T1000 (cell line): ENCODE results near the gene FOXA2.
"Not testable (repeated sequence)": the region's sequence is repeated elsewhere in the genome, so short reads cannot be mapped to it uniquely, and the experiment has no call there.

Experiments
- DNase-seq: peaks from one replicate; lab custom pipeline; 2025; ENCODE audit warnings: mixed read lengths; lab: John Stamatoyannopoulos, UW

FOXA2 gene

DNA sequence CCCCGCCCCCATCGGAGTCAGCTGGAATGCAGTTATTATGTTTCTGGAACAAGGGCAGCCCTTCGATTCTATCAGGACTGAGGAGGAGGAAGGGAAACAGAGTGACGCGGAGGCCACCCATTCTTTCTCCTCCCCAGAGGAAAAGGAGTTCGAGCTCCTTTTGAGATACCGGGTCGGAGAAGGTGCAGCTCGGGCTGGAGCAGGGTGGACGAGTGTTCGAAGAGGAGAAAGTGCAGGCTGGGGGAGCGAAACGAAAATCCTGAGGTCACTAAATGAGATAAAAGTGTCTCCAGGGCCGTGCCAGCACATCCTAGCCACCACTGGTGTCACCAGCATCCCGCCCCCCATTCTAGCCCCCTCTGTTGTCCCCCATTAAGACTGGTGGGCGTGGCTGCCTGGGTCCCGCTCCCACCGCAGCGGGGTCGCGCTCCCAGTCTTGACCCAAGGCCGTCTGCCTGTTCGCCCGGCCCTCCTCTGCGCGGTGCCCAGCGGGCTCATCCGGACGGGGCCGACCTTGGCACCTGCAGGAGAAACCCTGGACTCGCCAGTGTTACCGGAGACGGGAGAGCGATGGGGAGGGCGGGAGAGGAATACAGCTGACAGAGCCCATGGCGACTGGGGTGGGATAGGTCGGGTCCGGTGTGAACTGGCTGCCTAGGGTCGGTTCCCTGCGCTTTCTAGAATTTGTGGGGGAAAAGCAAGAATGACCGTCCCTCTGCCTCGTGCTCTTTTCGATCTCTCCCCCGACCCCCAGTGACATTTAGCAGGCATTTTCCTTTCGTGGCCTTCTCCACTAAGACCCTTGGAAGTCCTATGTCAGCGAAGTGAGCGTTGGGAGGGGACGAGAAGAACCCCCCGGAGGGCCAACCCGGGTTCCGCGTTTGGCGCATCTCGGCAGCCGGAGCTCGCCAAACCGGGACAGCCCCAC, 16.2 kb downstream of the FOXA2 start:
- DNase-seq, result no peak

DNA sequence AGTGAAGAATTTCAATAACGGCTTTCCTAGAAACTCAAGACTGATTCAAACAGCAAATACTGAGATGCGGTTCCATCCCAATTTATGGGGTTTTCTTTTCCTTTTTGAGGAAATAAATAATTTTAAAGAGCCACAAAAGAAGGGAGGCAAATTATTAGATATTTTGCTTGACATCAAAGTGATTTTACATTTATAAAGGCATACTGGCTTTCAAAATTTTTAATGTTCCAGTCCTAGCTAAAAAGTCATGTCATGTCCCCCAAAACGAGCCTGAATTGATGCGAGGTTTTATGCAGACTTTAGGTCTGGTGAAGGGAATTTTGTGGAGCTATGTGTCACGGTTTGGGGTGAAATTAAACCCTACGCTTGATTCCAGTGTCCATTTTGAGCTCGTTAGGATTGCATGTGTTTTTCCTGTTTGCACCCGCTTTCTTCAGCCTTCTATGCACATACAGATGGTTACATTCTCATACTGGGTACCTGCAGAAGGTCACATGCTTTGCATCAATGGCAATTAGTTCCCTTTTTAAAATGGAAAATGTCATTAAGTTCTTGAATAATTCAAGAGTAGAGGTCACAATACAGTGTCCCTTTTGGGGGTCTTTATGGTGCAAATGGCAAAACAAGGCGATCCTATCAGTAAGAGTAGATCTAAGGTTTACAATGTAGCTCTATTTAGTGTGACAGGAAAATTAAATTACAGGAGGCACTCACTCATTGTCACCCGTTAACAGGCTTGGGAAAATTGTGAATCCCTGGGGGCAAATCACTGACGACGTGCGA, 17.3 kb downstream of the FOXA2 start:
- no peak for DNase-seq

DNA sequence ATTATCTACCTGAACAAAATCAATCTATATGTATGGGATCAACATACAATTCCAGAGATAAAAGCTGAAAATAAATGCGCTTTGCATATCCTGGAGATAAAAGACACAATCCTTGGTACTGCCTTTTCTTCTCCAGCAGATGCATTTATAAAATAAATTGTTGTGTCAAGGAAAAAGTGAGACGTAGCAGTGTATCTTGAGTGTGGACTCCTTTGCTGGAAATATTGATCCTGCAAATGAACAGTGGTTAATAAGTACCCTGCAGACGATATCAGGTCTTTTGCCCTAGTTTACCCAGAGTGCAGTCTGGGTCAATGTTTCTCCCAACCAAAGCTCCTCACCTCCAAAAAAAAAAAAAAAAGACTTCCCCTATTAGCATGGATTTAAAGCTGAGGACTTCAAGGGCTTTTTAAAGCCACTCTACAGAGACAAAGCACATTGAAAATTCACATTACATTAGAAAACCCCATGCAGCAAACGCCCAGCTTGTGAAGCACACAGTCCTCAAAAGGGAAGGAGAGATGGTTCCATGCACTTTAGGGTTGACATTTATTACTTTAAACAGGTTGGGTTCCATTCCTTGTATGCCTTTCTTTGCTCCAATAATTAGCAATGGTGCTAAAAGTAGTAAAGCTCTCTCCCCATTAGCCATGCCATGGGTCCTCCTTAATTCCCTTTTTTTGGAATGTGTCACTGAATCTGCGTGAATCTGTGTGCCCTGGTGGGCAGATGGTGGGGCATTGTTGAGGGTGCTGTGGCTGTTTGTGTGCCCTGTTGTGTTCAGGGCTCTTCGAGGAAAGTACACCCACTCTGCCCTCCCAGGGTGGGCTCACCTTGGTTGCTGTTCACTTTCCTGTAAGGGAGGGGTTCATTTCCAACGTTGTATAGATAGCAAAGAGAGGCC, 21.1 kb downstream of the FOXA2 start:
- DNase-seq, result no peak

DNA sequence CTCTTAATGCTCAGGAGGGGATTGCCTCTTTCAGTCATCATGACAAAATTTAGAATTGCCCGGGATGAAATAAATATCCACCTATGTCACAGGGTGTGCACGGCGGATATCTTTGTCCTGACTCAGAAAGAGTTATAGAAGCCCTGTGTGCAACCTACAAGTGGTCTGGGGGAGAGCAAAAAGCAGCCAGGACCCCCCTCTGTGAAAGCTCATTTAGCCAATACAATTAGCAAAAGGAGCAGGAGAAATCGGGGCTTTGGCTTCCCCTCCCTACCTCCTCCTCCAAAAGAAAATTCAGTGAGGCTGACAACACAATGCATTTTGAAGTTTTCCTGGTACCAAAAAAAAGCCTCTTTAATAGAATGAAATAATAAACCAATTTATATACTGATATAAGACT, 21.8 kb downstream of the FOXA2 start:
- no peak for DNase-seq

DNA sequence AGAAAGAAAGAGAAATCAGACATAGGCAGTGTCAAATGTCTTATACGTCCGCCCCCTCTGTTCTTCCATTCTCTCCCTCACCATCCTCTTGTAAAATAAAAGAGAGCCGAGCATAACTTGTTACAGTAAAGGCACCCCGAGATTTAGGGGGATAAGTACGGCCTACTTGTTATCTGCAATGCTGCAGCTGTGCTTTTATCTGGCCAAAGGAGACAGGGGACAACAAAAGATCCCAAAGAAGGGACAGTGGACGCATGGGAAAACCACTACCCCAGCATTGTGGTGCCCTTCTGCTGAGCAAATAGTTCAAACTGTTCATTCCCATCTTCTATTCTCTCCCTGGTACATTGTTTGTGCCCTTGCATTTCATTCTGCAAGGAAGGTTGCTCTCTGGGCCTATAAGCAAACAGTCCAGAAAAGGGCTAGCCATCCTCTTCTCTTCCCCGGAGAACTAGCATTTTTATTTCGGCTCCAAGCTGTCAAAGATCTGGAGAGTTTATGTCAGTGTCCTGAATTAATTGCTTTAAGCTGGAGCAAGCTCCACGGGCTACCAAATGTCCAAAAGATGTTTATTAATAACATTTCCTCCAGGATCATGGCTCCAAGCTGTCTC, 22.3 kb downstream of the FOXA2 start:
- DNase-seq, result no peak

DNA sequence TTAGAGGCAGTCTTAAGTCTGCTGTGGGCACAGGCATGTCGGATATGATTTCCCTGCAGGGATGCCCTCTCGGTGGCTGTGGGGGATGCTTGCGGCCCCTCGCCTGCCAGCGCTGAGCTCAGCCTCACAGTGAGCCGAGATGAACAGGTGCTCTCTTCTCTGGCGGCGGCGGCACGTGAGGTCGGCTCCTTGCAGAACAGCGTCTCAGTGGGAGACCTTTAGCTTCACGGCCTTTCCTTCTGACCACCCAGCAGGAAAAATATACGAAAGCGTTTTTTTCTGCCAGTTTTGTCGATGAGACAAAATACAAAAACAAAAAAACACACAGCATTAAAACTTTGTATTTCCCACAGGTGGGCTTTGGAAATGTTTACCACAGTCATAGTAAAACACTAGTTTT, 23.6 kb downstream of the FOXA2 start:
- no peak for DNase-seq

DNA sequence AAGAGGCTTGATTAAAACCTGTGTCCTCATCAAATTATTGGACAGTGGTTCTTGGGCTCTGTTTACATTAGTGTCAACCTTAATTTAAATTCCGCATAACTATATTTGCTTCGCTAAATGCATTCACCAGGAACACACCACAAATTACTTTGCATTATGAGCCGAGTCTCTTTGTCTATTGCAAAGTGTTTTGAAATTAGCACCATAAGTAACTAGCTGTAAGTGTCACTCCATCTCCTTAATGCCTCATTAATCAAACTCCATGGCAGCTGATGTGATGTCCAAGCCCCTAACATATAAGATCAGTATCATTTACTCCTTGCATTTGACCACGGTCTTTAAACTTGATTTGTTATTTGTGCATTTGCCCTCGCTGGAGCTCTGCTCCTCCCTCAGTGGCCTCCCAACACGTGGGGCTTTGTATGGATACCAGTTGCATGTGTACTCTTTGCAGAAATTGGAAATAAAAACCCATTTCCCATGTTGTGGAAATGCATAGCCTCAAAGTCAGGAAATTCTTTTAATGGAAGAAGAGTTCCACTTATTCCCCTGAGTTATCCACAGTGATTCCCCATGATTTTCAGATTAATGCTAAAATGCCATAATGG, 24.6 kb downstream of the FOXA2 start:
- no peak for DNase-seq

DNA sequence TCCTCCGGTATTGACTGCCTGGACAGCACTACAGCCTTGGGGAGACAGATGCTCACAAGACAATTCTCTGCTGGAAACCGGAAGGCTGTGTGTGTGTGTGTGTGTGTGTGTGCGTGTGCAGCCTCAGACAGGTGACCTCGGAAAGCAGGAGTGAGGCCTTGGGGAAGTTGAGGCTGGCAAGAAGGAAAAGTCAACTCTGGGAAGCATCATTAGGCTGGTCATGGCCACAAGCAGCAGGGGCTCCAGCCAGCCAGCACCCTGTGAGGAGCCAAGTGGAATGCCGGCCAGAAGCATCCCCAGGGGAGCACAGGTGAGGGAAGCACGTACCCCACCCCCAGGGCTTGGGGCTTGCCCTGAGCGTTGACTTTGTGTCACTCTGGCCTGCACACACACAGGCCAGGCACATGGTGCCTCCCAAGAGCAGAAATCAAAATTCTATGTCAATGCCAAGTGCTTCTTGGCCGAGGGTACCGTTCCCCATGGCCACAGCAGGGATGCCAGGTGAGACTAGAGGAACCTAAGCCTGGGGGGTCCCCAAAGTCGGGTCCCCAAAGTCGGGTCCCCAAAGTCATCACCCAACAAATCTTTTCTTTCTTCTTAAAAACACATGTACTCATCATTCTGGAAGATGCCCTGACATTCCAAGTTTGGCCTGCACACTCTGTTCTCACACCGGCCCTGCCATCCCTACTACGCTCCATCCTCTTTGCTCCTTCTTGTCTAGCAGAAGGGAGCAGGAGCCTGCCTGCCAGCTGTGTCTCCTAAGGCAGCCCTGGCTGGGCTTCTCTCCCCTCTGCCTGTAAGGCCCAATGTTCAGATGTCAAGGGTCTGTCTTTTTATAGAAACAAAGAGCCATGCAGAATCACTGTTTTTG, 26.7 kb downstream of the FOXA2 start:
- DNase-seq, result no peak

DNA sequence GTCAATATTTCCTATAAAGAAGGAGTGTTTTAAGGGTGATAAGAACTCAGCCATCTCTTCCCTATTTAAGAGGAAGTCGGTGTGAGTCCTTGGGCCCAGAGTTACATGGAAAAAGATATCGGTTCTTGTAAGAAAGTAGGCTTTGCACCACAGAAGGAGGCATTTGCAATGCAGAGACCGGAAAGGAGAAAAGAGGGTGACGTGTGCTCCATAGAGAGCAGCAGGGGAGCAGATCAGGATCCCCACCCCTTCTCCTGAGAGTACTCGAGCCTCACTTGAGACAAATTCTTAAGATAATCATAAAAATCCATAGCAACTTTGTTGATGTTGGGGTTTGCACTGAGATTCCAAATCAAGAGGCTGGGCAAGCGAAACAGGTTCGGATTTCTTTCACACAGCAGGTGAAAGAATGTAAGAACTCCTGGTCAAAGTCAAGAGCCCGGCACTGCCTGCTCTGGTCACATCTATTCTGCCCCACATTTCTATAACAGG, 27.8 kb downstream of the FOXA2 start:
- no peak for DNase-seq

DNA sequence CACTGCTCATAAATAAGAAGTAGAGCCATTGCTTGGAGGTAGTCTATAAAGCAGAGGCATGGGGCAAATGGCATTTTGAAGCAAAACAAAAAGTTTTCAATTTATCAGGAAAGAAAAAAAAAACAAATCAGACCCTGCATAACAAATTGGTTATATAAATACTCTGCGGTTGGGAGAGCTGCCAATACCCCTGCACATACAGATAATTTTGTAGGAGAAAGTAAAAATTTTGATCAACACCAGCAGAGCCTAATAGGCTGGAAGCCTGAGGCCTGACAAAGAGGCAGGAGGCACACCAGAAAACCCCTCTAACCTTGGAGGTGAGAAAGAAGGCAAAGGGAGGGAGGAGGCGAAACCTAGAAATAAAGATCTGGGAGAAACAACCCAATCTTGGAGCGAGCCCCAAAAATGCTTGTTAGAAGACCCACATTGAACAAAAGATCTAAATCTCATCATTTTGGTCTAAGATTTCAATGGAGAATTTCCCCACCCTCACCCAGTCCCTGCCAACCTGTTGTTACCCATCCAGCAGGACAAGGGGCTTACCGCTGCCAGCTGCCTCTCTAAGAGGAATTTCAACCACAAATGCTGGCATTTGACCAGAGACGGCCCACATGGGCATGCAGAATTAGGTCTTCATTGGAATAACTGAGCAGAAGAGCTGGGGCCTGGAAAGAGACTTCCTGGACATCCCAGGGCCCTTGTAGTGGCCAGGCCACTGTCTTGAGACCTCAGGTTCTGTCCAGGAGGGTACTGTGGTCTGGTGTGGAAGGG, 28.4 kb downstream of the FOXA2 start:
- no peak for DNase-seq

DNA sequence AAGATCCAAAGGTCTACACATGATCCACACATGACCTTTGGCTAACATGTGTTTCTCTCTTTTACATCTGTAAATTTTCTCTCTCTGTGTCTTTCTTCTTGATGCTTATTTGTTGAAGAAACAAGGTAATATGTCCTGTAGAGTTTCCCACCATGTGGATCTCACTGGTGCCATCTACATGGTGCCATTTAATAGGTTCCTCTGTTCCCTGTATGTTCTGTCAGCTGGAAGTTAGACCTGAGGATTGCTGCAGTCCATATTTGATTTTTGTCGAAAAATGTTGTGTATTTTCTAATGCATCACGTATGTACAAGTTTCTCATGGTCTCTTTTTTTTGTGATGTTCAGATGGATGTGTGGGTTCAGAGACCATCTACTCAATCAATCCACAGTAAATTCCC, 30.0 kb downstream of the FOXA2 start:
- DNase-seq, result no peak

DNA sequence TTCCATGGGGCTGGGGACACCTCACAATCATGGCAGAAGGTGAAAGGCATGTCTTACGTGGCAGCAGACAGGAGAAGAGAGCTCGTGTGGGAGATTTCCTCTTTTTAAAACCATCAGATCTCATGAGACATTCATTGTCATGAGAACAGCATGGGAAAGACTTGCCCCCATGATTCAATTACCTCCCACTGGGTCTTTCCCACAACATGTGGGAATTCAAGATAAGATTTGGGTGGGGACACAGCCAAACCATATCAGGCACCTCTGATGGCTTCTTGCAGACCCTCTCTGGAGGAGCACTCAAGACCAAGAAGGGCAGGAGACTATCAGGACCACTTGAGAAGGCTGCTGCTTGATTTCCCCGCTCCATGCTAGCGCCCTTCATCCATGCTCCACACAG, 33.9 kb downstream of the FOXA2 start:
- not testable (repeated sequence) for DNase-seq

DNA sequence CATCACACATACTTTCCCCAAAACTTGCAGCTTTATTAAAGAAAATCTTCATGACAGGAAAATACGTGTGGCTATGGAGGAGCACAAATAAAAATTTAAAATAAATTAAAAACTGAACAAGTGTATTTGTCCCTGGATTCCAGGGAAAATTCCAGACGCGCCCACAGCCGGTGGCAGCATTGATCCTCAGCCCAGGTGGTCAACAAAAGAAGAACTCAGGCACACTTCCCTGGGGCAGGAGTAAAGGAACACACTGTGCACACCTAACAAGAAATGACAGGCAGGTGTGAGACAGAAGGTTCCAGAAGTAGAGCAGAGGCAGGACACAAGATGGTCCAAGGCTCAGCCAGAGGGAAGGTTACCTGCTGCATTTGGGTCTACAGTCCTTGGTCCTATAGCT, 36.3 kb downstream of the FOXA2 start:
- no peak for DNase-seq

DNA sequence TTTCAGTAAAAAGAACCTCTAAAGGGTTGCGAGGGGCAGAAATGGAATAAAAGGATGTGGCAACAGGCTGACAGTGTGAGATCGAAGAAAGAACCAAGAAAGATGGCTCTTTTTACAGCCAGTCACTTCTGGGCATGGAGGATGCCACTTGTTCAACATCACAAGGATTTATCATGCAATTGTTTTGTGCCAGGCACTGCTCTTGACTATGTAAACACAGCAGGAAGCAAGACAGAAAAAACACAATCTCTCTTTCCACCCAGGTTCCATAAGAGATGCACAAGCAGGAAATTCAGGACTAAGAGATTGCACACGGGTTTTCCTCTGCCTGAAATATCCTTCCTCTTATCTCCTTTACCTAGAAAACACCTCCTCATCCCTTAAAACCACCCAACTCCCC, 38.0 kb downstream of the FOXA2 start:
- DNase-seq, result no peak

DNA sequence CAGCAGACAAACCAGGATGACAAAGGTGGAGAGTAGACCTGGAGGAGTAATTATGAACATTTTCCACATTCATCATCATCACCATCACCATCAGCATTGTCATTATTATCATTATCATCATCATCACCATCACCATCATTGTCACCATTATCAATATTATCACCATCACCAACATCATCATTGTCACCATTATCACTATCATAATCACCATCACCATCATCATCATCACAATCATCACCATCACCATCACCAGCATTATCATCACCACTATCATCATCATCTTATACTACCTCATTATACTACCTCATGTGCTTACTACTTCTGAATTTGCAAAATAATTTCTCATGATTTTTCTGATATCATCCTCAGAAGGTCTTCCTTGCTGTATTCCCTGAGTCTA, 39.3 kb downstream of the FOXA2 start:
- DNase-seq, result no peak

DNA sequence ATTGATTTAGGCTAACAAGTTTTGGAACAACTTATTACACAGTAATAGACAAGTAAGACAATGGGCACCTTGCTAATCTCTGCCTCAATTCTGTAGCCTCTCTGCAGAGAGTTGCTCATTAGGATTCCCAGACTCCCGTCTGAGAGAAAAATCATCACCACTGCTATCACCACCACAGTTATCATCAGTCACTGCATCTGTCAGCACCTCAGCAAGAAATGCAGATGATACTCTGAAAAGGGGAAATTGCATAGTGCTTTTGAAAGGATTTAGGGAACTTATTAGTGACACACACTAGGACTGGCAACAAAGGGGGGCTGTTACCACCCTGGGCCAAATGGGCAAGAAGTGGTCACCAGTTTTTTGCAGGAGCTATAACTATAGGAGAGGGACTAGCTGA, 39.9 kb downstream of the FOXA2 start:
- no peak for DNase-seq

DNA sequence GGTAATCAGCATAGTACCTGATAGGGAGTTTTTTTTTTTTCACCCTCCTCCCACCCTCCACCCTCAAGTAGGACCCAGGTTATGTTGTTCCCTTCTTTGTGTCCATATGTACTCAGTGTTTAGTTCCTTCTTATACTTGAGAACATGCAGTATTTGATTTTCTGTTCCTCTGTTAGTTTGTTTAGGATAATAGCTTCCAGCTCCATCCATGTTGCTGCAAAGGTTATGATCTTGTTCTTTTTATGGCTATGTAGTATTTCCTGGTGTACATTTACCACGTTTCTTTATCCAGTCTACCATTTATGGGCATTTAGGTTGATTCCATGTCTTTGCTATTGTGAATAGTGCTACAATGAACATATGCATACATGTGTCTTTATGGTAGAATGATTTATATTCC, 41.9 kb downstream of the FOXA2 start:
- no peak for DNase-seq

DNA sequence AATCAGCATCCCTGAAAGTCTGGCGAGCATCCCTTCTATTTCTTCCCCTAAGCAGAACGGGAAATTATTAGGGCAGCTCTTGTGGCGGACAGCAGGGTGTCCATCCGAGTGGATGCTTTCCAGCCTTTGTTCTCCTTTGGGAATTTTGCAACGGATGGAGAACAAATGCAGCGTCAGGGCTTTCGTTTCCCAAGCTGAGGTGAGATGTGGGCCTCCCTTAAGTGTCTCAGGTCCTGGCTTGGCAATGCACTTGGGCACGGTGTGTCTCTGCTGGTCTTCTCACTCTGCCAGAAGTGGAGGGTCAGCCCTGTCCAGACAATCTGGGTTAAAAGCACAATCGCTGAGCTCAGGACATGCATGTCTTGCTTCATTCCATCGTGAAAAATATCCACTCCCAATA, 43.5 kb downstream of the FOXA2 start:
- no peak for DNase-seq
